Daoy (cell line): ENCODE results near the gene THAP8. TPM values are rescaled to one million over a fixed set of nuclear protein-coding genes. Genes with fewer than 3 reads are reported as not detected.

Experiments
- DNase-seq: peaks from one replicate; pipeline ENCODE4 v3.0.0-alpha.2; 2015; ENCODE audit warnings: low read depth
- total RNA-seq: library from RNA; depleted of rRNA; stranded (reverse); fragments of >200 nt; shearing (Covaris generic); gene quantifications from 2 replicates; pipeline ENCODE4 v1.2.3, GENCODE V29; 2014; rRNA removed

THAP8 gene
- total RNA-seq: 0.54 and 0.86 TPM in 2 replicates

GRCh38 chr19:36054119-36054732 is at the start of gene THAP8:
Gene THAP8, minus strand, starts transcription at chr19:36054285. Its CDS starts 68 bp downstream, at chr19:36054217.
- DNase-seq: peak; percentile 100

- DNase-seq: no peak
Measured at GRCh38 chr19:36103040-36103626, 49.0 kb upstream of the THAP8 start.

GRCh38 chr19:36101550-36102327 is 47.7 kb upstream of the THAP8 start:
- DNase-seq: no peak

GRCh38 chr19:36100476-36100875 is 46.4 kb upstream of the THAP8 start:
- no peak for DNase-seq

- no peak for DNase-seq
Measured at GRCh38 chr19:36099166-36099785, 45.2 kb upstream of the THAP8 start.

- no peak for DNase-seq
Measured at GRCh38 chr19:36097036-36097435, 43.0 kb upstream of the THAP8 start.

- no peak for DNase-seq
Measured at GRCh38 chr19:36093687-36094086, 39.6 kb upstream of the THAP8 start.

GRCh38 chr19:36093146-36093662 is 39.1 kb upstream of the THAP8 start:
- DNase-seq: no peak

- no peak for DNase-seq
Measured at GRCh38 chr19:36092566-36092965, 38.5 kb upstream of the THAP8 start.

GRCh38 chr19:36090910-36091695 is 37.0 kb upstream of the THAP8 start:
- no peak for DNase-seq

- DNase-seq: no peak
Measured at GRCh38 chr19:36089847-36090246, 35.8 kb upstream of the THAP8 start.

- DNase-seq: no peak
Measured at GRCh38 chr19:36086326-36086725, 32.2 kb upstream of the THAP8 start.

- DNase-seq: no peak
Measured at GRCh38 chr19:36084231-36085009, 30.3 kb upstream of the THAP8 start.

- no peak for DNase-seq
Measured at GRCh38 chr19:36082916-36083315, 28.8 kb upstream of the THAP8 start.

- no peak for DNase-seq
Measured at GRCh38 chr19:36081894-36082293, 27.8 kb upstream of the THAP8 start.

- no peak for DNase-seq
Measured at GRCh38 chr19:36081385-36081784, 27.3 kb upstream of the THAP8 start.

- DNase-seq: no peak
Measured at GRCh38 chr19:36079389-36079945, 25.4 kb upstream of the THAP8 start.

GRCh38 chr19:36073121-36073876 is 19.2 kb upstream of the THAP8 start:
- no peak for DNase-seq

GRCh38 chr19:36072081-36072480 is 18.0 kb upstream of the THAP8 start:
- no peak for DNase-seq
